GM19324 (cell line): Measurements from ENCODE around the gene AMIGO3.
"Not testable (repeated sequence)": the region's sequence is repeated elsewhere in the genome, so short reads cannot be mapped to it uniquely, and the experiment has no call there.

ENCODE experiments used
- ATAC-seq: cut with Tn5 transposase; IDR thresholded peaks from one replicate; pipeline ENCODE4 v1.9.1; 2021; ENCODE audit warnings: mild to moderate bottlenecking, moderate library complexity; ENCODE audit not compliant: unreplicated experiment, low FRiP score

AMIGO3 gene

GRCh38 chr3:49712631-49713317 is 6.7 kb downstream of the AMIGO3 start:
- no peak for ATAC-seq

- no peak for ATAC-seq
Measured at GRCh38 chr3:49712166-49712565, 7.3 kb downstream of the AMIGO3 start.

GRCh38 chr3:49711489-49711888 is 8.0 kb downstream of the AMIGO3 start:
- ATAC-seq, result no peak

- ATAC-seq, result no peak
Measured at GRCh38 chr3:49709852-49710251, 9.6 kb downstream of the AMIGO3 start.

GRCh38 chr3:49707113-49707480 is 12.4 kb downstream of the AMIGO3 start:
- ATAC-seq, result no peak

- ATAC-seq, result no peak
Measured at GRCh38 chr3:49706456-49707112, 12.9 kb downstream of the AMIGO3 start.

- no peak for ATAC-seq
Measured at GRCh38 chr3:49705390-49705960, 14.0 kb downstream of the AMIGO3 start.

GRCh38 chr3:49704629-49705028 is 14.9 kb downstream of the AMIGO3 start:
- ATAC-seq, result no peak

- ATAC-seq, result no peak
Measured at GRCh38 chr3:49703956-49704355, 15.5 kb downstream of the AMIGO3 start.

- ATAC-seq, result no peak
Measured at GRCh38 chr3:49703443-49703927, 16.0 kb downstream of the AMIGO3 start.

- ATAC-seq, result no peak
Measured at GRCh38 chr3:49702672-49703071, 16.8 kb downstream of the AMIGO3 start.

GRCh38 chr3:49701388-49702077 is 18.0 kb downstream of the AMIGO3 start:
- no peak for ATAC-seq

GRCh38 chr3:49700453-49701128 is 18.9 kb downstream of the AMIGO3 start:
- ATAC-seq, result no peak

GRCh38 chr3:49700014-49700413 is 19.5 kb downstream of the AMIGO3 start:
- no peak for ATAC-seq

- ATAC-seq, result no peak
Measured at GRCh38 chr3:49699281-49699979, 20.1 kb downstream of the AMIGO3 start.

- not testable (repeated sequence) for ATAC-seq
Measured at GRCh38 chr3:49695350-49696015, 24.0 kb downstream of the AMIGO3 start.

- not testable (repeated sequence) for ATAC-seq
Measured at GRCh38 chr3:49694409-49695070, 24.9 kb downstream of the AMIGO3 start.

- not testable (repeated sequence) for ATAC-seq
Measured at GRCh38 chr3:49691481-49691880, 28.0 kb downstream of the AMIGO3 start.

- ATAC-seq, result not testable (repeated sequence)
Measured at GRCh38 chr3:49690856-49691255, 28.6 kb downstream of the AMIGO3 start.
